GM21576 (cell line): Measurements from ENCODE around the gene AGAP1.

Experiments used
- ATAC-seq: cut with Tn5 transposase; IDR thresholded peaks from one replicate; pipeline ENCODE4 v1.9.1; 2021; ENCODE audit warnings: mild to moderate bottlenecking, moderate library complexity; ENCODE audit not compliant: unreplicated experiment

Gene AGAP1

DNA sequence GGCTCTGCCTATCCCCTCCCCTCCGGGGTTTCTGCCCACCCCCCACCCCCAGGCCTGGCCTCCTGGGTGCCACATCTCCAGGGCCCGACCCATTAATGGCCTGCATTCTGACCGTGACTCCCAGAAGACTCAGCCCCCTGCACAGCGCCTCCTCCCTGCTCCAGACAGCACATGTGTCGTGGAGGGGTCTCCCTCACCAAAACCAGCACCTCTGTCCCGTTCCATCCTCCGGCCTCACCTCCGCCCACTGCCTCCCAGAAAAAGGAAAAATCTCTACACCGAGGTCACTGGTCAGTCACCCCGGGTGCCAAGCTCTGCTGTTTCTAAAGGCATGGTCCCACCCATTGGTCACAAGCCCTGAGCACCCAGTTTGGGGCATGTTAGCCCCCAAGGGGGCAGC is 609.1 kb downstream of the AGAP1 start:
- no peak for ATAC-seq

DNA sequence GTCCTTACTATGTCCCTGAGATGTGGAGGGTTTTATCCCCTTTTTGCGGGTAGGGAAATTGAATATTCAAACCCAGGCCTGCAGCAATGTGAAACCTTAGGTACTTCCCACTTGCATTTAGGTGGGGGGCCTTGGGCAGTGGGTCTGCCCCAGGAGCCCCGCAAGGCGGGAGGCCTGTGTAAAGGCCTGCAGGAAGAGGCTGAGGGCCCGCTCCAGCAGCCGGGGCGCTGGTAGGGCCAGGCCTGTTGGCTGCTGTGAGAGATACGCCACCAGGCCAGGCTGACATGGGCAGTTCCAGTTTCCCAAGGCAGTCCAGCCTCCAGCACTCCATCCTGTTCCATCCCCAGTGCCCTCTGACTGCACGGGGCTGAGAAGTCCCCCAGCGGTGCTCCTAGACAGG is 610.1 kb downstream of the AGAP1 start:
- no peak for ATAC-seq

DNA sequence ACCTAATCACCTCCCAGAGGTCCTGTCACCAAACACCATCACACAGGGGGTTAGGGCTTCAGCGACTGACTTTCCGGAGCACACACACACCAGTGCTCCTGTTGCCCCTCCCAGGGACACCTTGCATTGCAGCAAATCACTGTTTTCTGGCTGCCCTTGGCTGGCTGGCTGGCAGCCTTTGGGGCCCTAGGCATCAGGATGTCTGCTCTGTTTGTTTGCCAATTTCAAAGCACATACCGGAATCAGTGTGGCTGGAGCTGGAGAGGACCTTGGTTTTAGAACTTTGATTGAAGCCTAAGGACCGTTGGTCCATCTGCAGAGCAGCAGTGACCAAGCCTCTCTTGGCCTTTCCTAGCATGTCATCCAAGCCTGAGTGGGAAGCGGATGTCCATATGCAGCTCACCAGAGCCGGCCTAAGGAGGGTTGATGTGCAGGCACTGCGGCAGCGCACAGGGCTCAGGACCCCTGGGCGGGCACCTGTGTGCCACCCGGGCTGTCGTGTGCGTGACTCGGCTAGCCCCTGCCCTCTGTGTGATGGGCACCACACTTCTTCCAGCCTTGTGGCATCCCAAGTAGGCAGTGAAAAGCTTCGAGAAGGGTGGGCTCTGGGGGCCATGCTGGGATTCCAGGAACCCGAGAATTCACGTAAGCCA is 612.2 kb downstream of the AGAP1 start:
- ATAC-seq, result no peak

DNA sequence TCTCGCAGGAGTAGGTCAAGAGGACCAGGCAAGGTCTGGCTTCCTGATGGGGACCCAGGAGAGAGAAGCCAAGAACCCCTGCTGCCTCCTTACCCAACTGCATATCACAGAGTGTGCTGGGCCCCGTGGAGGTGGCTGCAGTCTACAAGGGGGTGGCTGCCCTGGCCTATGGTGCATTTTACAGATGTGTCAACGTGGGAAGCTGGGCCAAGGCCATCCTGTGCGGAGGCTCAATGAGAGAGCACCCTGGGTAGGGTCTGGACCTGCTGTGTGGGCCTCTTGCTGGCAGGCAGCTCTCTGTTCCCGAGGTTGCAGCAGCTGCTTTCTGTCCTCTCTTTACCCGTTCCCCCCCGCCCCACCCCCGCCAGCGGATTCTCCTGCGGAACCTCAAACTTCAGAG is 612.9 kb downstream of the AGAP1 start:
- ATAC-seq, result no peak

DNA sequence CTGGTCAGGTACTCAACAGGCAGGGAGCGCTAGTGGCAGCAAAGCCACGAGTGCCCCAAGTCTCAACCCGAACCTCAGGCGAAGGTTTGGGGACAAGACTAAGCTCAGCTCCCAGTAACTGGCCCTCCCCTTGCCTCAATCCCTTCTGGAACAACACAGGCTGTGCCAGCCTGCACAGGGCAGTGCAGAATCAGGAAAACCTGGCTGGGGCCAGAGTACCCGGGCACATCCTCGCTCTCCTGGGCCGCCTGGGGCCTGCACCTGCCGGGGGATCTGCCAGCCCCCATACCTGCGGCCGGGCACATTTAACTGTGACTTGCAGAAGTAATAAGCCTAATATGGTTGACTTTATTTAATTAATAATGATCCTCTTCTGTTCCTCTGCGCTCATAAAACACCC is 613.7 kb downstream of the AGAP1 start:
- no peak for ATAC-seq

DNA sequence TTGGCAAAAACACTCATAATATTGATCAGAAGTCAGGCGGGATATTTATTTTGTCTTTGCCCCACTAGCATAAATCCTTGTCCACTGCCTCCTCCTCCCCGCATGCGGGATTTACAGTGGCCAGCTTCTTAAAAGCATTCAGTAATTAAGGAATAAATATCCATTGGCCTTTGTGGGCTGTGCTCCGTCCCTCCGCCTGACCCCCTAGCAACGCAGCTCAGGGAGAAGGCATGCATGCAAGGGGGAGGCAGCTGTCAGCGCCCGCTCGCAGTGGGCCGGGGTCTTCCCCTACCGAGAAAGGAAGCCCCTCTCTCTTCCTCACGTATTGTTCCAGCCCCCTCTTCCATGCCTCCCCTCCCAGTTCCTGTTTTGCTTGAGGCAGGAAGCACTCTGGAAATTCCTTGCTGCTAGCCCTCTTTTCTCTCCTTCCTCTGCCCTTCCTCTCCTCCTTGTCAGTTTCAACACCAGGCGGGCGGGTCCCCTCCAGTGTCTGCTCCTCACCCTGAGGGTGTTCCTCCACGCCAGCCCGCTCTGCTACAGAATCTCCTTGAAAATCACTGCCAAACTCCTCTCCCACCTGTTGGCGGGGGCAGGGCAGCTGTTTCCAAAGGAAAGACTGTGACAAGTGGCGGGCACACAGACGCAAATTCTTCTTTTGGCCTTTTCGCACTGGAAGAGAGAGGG is 614.2 kb downstream of the AGAP1 start:
- ATAC-seq, result no peak

DNA sequence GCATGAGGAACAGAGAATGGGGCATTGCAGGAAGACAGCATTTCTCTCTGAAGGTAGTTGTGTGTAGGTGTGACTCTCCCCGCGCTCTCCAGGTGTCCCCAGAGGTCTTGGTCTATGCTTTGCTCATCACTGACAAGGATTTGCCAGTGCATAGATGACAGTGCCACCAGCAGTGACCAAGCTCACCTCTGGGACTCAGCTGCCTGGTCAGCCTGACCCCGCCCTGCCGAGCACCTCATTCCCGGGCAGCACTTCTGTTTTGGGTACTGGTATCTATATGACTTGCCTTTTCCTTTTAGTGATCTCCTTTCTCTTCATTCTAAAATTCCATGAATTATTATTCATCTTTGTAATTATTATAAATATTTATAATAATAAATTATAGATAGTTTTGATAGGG is 615.2 kb downstream of the AGAP1 start:
- ATAC-seq, result no peak

DNA sequence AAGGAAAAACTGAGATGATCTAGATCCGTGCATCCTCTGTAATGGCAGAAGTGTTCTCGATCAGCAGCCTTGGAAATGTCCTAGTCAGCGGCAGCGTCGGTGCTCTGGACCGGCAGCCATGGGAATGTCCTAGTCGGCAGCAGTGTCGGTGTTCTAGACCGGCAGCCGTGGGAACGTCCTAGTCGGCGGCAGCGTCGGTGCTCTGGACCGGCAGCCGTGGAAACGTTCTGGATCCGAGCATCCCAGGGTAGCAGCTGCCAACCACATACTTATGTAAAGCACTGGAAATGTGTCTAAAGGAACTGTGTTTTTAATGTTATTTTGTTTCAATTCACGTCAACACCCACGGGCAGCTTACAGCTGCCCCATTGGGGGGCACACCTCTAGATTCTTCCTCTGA is 615.6 kb downstream of the AGAP1 start:
- ATAC-seq, result no peak

DNA sequence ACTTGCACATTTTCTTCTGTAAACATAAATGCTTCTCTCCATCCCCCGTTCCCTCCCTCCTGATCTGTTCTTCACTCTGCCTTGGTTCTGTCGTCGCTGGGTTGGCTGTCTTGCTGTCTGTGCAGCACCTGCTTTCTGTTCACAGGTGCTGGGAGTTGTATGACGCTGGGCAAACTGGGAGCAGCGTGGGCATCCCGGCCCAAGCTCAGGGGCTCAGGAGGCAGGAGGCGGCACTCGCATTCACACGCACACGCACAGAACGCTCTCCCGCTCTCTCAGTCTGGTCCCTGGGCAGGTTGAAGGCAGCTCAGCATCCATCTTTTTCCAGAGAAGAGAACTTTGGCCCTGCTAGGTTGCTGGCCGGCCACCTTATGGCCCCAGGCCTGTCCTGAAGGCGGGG is 618.6 kb downstream of the AGAP1 start:
- no peak for ATAC-seq

DNA sequence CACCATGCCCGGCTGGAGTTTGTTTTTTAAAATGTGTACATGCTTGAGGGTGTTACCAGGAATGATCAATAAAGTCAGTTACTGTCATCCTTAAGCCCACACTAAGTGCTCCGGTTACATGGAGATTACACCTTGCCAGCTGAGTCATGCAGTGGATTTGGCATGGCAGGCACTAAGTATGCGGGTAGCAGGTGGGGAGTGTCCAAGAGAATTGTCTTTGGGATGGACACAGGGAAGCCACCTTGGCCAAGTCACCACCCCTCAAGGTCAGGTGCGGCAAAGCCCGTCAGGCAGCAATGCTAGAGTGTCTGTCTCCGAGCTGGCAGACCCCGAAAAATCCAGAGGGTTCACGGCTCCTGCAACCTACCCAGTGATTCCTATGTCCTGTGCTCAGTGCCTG is 619.6 kb downstream of the AGAP1 start:
- no peak for ATAC-seq

DNA sequence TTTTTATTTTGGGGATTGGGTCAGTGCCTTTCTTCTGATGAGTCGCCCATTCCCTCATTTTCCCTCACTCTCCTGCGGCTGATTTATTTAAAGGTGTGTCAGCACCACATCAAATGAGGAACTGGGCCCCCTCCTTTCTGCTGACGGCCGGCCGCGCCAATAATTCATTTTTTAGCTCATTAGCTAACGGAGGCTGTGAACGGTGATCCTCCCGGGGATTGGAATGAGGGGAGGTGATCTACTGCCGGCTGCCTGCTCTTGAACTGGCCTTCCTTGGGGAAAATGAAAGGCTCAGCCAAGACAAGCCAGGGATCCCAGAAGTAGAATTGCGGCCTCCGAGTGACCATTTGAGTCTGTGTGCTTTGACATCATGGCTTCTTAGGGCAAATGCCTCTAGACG is 620.1 kb downstream of the AGAP1 start:
- ATAC-seq, result no peak

DNA sequence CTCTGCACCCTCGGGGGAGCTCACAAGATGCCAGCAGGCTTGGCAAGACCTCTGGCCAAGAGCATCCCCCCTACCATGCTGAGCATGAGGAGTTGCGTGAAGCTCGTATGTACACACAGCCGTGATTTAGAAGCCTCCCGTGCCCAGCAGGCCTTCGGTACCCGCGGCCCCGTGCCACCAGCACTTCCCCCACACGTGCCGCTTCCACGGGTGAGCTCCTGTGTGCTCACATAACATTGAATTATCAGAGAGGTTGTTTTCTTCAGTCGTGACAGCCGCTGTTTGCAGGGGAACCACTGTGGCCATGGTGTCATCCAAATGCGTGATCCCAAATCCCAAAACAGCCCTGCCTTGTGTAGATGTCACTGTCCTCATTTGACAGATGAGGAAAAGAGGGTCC is 621.1 kb downstream of the AGAP1 start:
- no peak for ATAC-seq

DNA sequence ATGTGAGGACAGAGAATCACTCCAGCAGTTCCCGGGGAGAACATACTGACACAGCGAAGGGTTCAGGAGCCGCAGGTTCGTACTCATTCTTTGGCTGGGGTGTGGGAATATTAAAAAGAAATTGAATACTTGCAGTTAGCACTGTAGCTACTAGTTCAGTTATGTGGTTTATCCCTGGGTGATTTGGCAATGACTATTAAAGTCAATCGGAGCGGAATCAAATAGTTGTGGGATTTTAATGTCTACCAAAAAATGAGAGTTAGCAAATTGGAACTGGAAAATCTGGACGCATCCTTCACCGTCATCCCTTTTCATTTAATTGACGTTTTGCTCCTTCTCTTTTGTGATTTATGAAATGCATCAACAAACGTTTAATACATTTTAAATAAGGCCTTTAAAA is 623.6 kb downstream of the AGAP1 start:
- no peak for ATAC-seq

DNA sequence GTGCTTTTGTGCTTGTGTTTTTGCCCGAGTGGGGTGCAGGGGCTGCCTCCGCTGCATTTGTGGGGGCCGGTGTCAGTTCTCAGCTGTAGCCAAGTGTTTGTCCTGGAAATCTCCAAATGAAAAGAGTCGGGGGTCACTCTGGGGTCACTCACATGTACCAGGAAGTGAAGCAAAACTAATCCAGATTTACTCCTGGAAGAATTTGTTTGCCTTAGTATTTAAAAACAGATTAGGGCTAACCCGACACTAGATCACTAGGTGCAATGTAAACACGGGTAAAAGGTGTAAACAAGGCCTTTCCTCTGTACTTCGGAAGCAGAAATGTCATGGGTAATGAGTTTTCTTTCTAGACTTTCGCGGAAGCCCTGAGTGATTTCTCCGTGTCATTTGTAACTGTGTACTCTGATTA is 624.0 kb downstream of the AGAP1 start:
- no peak for ATAC-seq

DNA sequence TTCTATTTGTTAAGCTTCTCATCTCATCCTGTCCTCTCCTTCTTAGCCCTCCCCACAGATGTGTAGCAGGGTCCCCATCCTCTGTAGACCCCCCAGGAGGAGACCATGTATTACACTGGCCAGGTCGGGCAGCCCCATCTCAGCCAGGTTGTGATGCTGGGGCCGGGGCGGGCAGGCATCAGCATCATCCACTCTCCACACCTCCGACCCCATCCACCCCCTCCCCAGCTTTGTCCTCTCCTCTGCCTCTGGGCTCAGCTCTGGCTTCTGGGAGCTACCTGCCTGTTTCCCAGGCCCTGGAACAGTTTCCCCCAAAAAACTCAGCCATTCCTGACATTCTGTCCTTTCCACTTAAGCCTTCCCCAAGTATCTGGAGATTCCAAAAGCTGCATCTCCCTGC is 625.2 kb downstream of the AGAP1 start:
- ATAC-seq, result no peak

DNA sequence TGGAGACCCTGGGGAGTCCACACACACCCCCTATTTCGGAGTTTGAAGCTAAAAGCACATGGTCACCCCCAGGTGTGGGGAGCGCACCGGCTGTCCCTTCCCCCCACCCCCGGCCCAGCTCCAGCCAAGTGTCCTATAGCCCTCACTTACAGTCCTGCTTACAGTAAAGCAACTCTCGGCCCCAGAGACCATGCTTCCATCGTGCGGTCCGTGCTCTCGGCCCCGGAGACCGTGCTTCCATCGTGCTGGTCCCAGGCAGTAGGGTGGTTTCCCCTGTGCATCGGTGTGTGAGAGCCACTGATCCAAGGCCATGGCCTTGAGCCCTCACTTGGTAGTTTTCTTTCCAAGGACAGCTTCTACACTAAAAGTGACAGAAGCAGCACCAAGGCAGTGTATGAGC is 625.6 kb downstream of the AGAP1 start:
- ATAC-seq, result no peak

DNA sequence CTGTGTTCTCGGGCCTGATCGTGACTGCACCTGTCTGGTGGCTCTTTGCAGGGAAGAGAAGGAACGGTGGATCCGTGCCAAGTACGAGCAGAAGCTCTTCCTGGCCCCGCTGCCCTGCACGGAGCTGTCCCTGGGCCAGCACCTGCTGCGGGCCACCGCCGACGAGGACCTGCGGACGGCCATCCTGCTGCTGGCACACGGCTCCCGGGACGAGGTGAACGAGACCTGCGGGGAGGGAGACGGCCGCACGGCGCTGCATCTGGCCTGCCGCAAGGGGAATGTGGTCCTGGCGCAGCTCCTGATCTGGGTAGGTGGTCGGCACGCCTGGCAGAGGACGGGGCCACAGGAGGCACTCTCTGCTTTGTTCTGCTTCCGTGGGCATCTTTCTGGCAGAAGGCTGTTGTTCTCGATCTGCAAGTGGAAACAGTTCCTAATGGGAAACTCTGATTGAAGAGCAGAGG is 626.3 kb downstream of the AGAP1 start:
- no peak for ATAC-seq

DNA sequence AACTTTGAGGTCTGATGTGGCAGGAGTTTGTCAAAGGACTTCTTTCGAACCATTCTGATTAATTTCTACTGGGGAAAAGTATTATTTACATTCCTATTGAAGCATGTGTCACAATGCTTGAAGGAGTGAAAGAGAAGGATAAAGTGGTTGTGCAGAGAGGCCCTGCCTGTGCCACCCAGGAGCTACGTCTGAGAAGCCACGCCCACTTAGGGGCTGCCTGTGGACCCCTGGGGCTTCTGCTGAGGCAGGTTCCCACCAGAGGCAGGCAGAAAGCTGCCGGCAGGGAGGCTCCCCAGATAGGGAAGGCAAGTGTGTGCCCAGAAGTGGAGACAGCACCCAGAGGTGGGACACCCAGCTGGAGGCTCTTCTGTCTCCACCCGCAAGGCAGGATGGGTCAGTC is 627.0 kb downstream of the AGAP1 start:
- no peak for ATAC-seq

DNA sequence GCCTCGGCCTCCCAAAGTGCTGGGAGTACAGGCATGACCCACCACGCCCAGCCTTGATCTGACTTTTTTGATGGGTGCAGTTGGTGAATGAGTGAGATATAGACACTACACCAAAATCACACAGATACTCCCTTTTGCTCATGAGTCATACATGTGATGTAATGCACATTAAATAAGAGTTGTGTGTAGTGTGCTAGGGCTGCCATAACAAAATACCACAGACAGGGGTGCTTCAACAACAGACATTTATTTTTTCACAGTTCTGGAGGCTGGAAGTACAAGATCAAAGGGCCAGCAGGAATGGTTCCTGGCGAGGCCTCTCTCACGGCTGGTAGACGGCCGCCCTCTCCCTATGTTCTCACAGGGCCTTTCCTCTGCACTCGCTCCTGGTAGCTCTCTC is 627.7 kb downstream of the AGAP1 start:
- ATAC-seq, result no peak

DNA sequence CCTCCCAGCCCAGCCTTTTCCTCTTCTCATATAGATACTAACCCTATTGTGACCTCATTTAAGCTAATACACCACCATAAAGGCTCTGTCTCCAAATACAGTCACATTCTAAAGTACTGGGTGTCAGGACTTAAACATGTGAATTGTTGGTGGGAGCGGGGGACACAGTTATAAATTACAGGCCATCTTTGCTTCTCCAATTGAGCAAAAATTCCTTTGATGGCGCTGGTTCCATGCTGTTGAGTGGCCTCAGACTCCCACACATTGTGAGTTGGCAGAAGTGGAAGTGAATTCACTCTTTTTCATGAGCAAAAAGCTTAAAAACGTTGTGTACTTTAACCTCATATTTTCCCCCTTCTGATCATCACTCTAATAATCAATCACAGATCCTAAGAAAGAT is 628.4 kb downstream of the AGAP1 start:
- ATAC-seq, result no peak

DNA sequence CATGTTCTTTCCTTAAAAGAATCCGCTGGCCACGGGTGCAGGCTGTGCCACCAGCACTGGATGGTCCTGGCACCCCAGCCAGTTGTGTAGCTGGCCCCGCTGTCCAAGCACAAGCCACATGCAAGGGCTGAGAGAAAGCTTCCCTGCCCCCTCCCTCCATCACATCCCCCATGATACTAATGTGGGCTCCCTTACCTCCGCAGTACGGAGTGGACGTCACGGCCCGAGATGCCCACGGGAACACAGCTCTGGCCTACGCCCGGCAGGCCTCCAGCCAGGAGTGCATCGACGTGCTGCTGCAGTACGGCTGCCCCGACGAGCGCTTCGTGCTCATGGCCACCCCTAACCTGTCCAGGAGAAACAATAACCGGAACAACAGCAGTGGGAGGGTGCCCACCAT is 629.9 kb downstream of the AGAP1 start:
- ATAC-seq, result no peak

DNA sequence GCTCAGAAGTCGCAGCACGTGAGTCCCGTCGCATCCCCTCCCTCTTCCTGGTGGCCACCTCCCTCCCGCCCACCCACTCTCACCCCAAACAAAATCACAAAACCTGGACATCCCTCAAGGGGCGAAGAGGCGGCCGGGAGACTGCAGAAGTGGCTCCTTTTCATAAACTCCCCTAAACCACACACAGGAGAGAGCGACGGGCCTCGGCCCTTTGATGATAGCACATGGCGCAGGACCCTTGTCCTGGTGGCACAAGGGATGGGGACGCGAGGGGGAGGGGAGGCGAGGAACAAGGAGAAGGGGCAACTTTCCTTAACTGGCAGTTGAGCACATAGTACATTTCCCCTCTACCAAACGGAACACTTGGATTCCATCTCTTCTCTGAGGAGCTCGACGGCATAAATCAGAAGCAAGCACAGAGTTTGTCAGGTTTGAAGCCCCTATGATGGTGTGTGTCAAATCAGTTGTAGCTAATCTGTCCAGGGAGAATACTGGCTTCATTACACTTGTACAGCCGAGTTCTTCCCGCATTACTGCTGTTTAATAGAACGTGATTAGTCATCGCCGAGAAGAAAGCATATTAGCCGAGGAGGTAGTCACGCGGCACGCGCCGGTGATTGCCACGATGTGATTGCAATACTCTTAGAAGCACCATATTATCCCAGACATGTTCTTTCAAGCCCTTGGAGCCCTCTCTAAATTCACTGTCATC is 630.5 kb downstream of the AGAP1 start:
- no peak for ATAC-seq
